ENCODE measurements around the gene C3orf80.

The C3orf80 gene

GRCh38 chr3:160245261-160245800 lies 20.1 kb downstream of the C3orf80 start:
- H3K27ac ChIP-seq (ENCODE audit: low read depth, low read length) = no peak overlapping the region
- no peak overlapping the region for H3K4me3 ChIP-seq (ENCODE audit: low read depth, low read length)

GRCh38 chr3:160247766-160248165 lies 22.5 kb downstream of the C3orf80 start:
- Histone ChIP-seq H3K9ac (ENCODE audit: low read depth, low read length) (no peak overlapping the region), H3K4me3 (ENCODE audit: low read depth, low read length) (no peak overlapping the region), H3K27ac (ENCODE audit: low read depth, low read length) (no peak overlapping the region), H3K36me3 (ENCODE audit: control insufficient read depth, insufficient read depth, low read length) (no peaks in the 10 kb centered on the region), H3K9me3 (ENCODE audit: control insufficient read depth, insufficient read depth, low read length) (no peaks in the 10 kb centered on the region), H3K27me3 (ENCODE audit: control insufficient read depth, insufficient read depth, low read length) (no peaks in the 10 kb centered on the region), H3K4me1 (ENCODE audit: control insufficient read depth, insufficient read depth, low read length) (no peaks in the 10 kb centered on the region)

More at GRCh38 chr3:160245261-160245800, 20.1 kb downstream of the C3orf80 start:
- Histone ChIP-seq H3K36me3 (ENCODE audit: control insufficient read depth, insufficient read depth, low read length) (no peaks in the 10 kb centered on the region), H3K4me1 (ENCODE audit: control insufficient read depth, insufficient read depth, low read length) (no peaks in the 10 kb centered on the region), H3K9me3 (ENCODE audit: control insufficient read depth, insufficient read depth, low read length) (no peaks in the 10 kb centered on the region), H3K27me3 (ENCODE audit: control insufficient read depth, insufficient read depth, low read length) (no peaks in the 10 kb centered on the region), H3K9ac (ENCODE audit: low read depth, low read length) (no peak overlapping the region)

GRCh38 chr3:160253298-160253697 lies 28.1 kb downstream of the C3orf80 start:
- Histone ChIP-seq H3K9ac (ENCODE audit: low read depth, low read length) (no peak overlapping the region), H3K9me3 (ENCODE audit: control insufficient read depth, insufficient read depth, low read length) (no peaks in the 10 kb centered on the region), H3K4me3 (ENCODE audit: low read depth, low read length) (no peak overlapping the region), H3K27ac (ENCODE audit: low read depth, low read length) (no peak overlapping the region), H3K36me3 (ENCODE audit: control insufficient read depth, insufficient read depth, low read length) (no peaks in the 10 kb centered on the region), H3K27me3 (ENCODE audit: control insufficient read depth, insufficient read depth, low read length) (no peaks in the 10 kb centered on the region), H3K4me1 (ENCODE audit: control insufficient read depth, insufficient read depth, low read length) (no peaks in the 10 kb centered on the region)

- H3K9ac ChIP-seq (ENCODE audit: low read depth, low read length) = no peak overlapping the region
- no peak overlapping the region for H3K27ac ChIP-seq (ENCODE audit: low read depth, low read length)
- H3K36me3 ChIP-seq (ENCODE audit: control insufficient read depth, insufficient read depth, low read length) = no peaks in the 10 kb centered on the region
- H3K4me3 ChIP-seq (ENCODE audit: low read depth, low read length) = no peak overlapping the region
- no peaks in the 10 kb centered on the region for H3K4me1 ChIP-seq (ENCODE audit: control insufficient read depth, insufficient read depth, low read length)
- no peaks in the 10 kb centered on the region for H3K9me3 ChIP-seq (ENCODE audit: control insufficient read depth, insufficient read depth, low read length)
- no peaks in the 10 kb centered on the region for H3K27me3 ChIP-seq (ENCODE audit: control insufficient read depth, insufficient read depth, low read length)
Observed at GRCh38 chr3:160257606-160258005, 32.4 kb downstream of the C3orf80 start.

GRCh38 chr3:160259589-160259988 lies 34.4 kb downstream of the C3orf80 start:
- Histone ChIP-seq H3K4me1 (ENCODE audit: control insufficient read depth, insufficient read depth, low read length) (no peaks in the 10 kb centered on the region), H3K9me3 (ENCODE audit: control insufficient read depth, insufficient read depth, low read length) (no peaks in the 10 kb centered on the region), H3K36me3 (ENCODE audit: control insufficient read depth, insufficient read depth, low read length) (no peaks in the 10 kb centered on the region), H3K4me3 (ENCODE audit: low read depth, low read length) (no peak overlapping the region), H3K9ac (ENCODE audit: low read depth, low read length) (no peak overlapping the region), H3K27ac (ENCODE audit: low read depth, low read length) (no peak overlapping the region), H3K27me3 (ENCODE audit: control insufficient read depth, insufficient read depth, low read length) (no peaks in the 10 kb centered on the region)

GRCh38 chr3:160260587-160261270 lies 35.5 kb downstream of the C3orf80 start:
- Histone ChIP-seq H3K9ac (ENCODE audit: low read depth, low read length) (no peak overlapping the region), H3K9me3 (ENCODE audit: control insufficient read depth, insufficient read depth, low read length) (no peaks in the 10 kb centered on the region), H3K4me3 (ENCODE audit: low read depth, low read length) (no peak overlapping the region)

GRCh38 chr3:160265088-160265487 lies 39.9 kb downstream of the C3orf80 start:
- H3K27me3 ChIP-seq (ENCODE audit: control insufficient read depth, insufficient read depth, low read length) = no peaks in the 10 kb centered on the region

More at GRCh38 chr3:160260587-160261270, 35.5 kb downstream of the C3orf80 start:
- no peaks in the 10 kb centered on the region for H3K27me3 ChIP-seq (ENCODE audit: control insufficient read depth, insufficient read depth, low read length)
- H3K36me3 ChIP-seq (ENCODE audit: control insufficient read depth, insufficient read depth, low read length) = no peaks in the 10 kb centered on the region
- no peak overlapping the region for H3K27ac ChIP-seq (ENCODE audit: low read depth, low read length)
- no peaks in the 10 kb centered on the region for H3K4me1 ChIP-seq (ENCODE audit: control insufficient read depth, insufficient read depth, low read length)

More at GRCh38 chr3:160265088-160265487, 39.9 kb downstream of the C3orf80 start:
- no peaks in the 10 kb centered on the region for H3K36me3 ChIP-seq (ENCODE audit: control insufficient read depth, insufficient read depth, low read length)
- no peak overlapping the region for H3K27ac ChIP-seq (ENCODE audit: low read depth, low read length)
- no peak overlapping the region for H3K9ac ChIP-seq (ENCODE audit: low read depth, low read length)
- H3K4me1 ChIP-seq (ENCODE audit: control insufficient read depth, insufficient read depth, low read length) = no peaks in the 10 kb centered on the region
- H3K4me3 ChIP-seq (ENCODE audit: low read depth, low read length) = no peak overlapping the region
- no peaks in the 10 kb centered on the region for H3K9me3 ChIP-seq (ENCODE audit: control insufficient read depth, insufficient read depth, low read length)

Measured in HUES48 (cell line).